Subcutaneous abdominal adipose tissue (tissue), 5 donors: ENCODE results near the gene NCKAP5.

ENCODE experiments used
- H3K27ac ChIP-seq: one replicate; pipeline ENCODE4 v1.7.0; 2013; ENCODE audit warnings: low read depth, mild to moderate bottlenecking, inconsistent platforms, low read length, moderate library complexity
- H3K27me3 ChIP-seq, 5 donors: one replicate each; pipeline ENCODE4 v1.7.0; 2013; ENCODE audit warnings: low read length in 5 of 5, inconsistent platforms in 1 of 5; ENCODE audit not compliant: control insufficient read depth in 5 of 5, insufficient read depth in 4 of 5
- H3K36me3 ChIP-seq, 5 donors: one replicate each; pipeline ENCODE4 v1.7.0; 2013; ENCODE audit warnings: low read length in 5 of 5; ENCODE audit not compliant: control insufficient read depth in 5 of 5, insufficient read depth in 5 of 5
- H3K4me1 ChIP-seq, 5 donors: one replicate each; pipeline ENCODE4 v1.7.0; 2013; ENCODE audit warnings: low read length in 5 of 5, mild to moderate bottlenecking in 3 of 5, moderate library complexity in 1 of 5; ENCODE audit not compliant: control insufficient read depth in 5 of 5, insufficient read depth in 5 of 5
- H3K4me3 ChIP-seq, 5 donors: one replicate each; pipeline ENCODE4 v1.7.0; 2013; ENCODE audit warnings: low read length in 5 of 5, low read depth in 1 of 5
- H3K9ac ChIP-seq, 5 donors: one replicate each; pipeline ENCODE4 v1.7.0; 2013; ENCODE audit warnings: low read length in 5 of 5, mild to moderate bottlenecking in 4 of 5, moderate library complexity in 3 of 5
- H3K9me3 ChIP-seq, 5 donors: one replicate each; pipeline ENCODE4 v1.7.0; 2013; ENCODE audit warnings: low read length in 5 of 5; ENCODE audit not compliant: control insufficient read depth in 5 of 5
- donor health status: healthy.
- donor health status: healthy.
- donor health status: healthy.
- donor health status: healthy.
- donor health status: healthy.

Gene NCKAP5

DNA sequence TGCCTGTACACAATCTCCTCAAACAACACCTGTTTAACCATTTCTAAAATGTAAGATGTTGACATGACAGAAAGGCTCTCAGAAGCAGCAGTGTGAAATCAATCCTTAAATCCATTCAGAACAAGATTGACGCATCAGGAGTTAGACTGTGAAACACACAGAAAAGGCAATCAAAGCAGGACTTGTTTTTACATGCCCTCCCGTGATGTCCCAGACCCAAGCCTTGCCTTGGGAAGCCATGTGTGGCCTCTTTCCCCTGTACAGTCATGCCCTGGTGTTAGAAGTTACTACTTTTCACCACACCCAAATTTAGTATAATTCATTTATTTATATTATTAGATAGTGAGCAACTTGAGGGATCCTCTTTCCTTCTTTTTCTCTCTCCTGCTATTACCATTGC, 115.7 kb downstream of the NCKAP5 start:
- Histone ChIP-seq H3K27ac (no peak overlapping the region), H3K27me3 (no peaks in the 10 kb centered on the region), H3K4me1 (no peaks in the 10 kb centered on the region), H3K9me3 (no peaks in the 10 kb centered on the region), H3K4me3 (no peak overlapping the region), H3K36me3 (no peaks in the 10 kb centered on the region), H3K9ac (no peak overlapping the region)

DNA sequence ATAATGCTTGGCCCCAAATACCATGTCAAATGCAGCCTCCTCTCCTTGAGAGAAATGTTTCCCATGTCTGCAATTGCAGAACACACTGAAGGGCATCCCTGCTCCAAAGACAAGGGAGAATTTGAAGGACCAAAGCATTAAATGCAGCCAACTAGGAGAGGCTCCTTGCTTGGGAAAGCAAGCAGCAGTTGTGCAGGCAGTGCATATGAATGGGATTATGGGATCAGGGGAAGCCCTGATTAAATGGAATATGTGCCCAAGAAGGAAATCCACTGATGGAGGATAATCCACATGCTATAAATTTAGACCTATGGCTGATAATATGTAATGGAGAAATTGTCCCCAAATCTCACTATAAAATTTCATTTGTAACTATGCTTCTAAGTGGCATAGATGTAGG, 116.1 kb downstream of the NCKAP5 start:
- H3K4me3 ChIP-seq = no peak overlapping the region
- no peaks in the 10 kb centered on the region for H3K4me1 ChIP-seq
- no peak overlapping the region for H3K27ac ChIP-seq

GRCh38 chr2:133448195-133448594, 120.1 kb downstream of the NCKAP5 start:
- Histone ChIP-seq H3K36me3 (no peaks in the 10 kb centered on the region), H3K9ac (no peak overlapping the region), H3K27ac (no peak overlapping the region), H3K27me3 (no peaks in the 10 kb centered on the region), H3K4me3 (no peak overlapping the region), H3K9me3 (no peaks in the 10 kb centered on the region), H3K4me1 (no peaks in the 10 kb centered on the region)

More for the DNA sequence above, 116.1 kb downstream of the NCKAP5 start:
- H3K27me3 ChIP-seq = no peaks in the 10 kb centered on the region
- no peaks in the 10 kb centered on the region for H3K9me3 ChIP-seq
- H3K9ac ChIP-seq = no peak overlapping the region
- no peaks in the 10 kb centered on the region for H3K36me3 ChIP-seq

DNA sequence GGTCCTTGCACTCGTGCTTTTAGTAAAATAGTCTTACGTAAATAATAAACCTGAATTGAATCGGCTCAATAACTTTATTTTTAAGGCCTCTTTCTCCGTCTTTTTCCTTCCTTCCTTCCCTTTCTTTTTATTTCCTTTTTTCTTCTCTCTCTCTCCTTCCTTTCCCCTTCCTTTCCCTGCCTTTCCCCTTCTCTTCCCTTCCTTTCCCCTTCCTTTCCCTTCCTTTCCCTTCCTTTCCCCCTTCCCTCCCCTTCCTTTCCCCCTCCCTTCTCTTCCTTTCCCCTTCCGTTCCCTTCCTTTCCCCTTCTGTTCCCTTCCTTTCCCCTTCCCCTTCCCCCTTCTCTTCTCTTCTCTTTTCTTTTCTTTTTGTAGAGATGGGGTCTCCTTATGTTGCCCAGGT, 121.0 kb downstream of the NCKAP5 start:
- Histone ChIP-seq H3K9me3 (no peaks in the 10 kb centered on the region), H3K27me3 (no peaks in the 10 kb centered on the region), H3K36me3 (no peaks in the 10 kb centered on the region)

DNA sequence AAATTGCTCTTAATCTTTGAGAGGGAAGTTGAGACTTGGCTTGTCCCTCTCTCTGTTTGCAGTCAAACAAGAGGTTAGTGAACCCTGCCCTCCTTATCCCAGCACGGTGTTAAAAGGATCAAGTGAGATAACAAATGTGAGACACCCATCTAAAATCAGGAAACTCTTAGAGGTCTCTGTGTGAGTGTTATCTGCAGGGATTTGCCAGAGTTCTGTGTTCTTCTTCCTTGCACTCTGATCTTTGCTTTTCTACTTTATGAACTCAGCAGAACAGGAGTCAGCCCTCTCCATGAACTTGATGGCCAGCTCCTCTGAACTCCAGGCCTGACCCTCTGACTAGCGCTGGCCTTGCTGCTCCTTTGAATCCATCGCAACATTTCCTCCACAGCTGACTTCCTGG, 123.8 kb downstream of the NCKAP5 start:
- H3K4me3 ChIP-seq = no peak overlapping the region

More for the DNA sequence above, 121.0 kb downstream of the NCKAP5 start:
- Histone ChIP-seq H3K9ac (no peak overlapping the region), H3K4me3 (no peak overlapping the region), H3K27ac (no peak overlapping the region), H3K4me1 (no peaks in the 10 kb centered on the region)

GRCh38 chr2:133442393-133442792, 125.9 kb downstream of the NCKAP5 start:
- Histone ChIP-seq H3K27me3 (no peaks in the 10 kb centered on the region), H3K9me3 (no peaks in the 10 kb centered on the region), H3K27ac (no peak overlapping the region), H3K36me3 (no peaks in the 10 kb centered on the region), H3K9ac (no peak overlapping the region), H3K4me3 (no peak overlapping the region), H3K4me1 (no peaks in the 10 kb centered on the region)

More for the DNA sequence above, 123.8 kb downstream of the NCKAP5 start:
- Histone ChIP-seq H3K9me3 (no peaks in the 10 kb centered on the region), H3K27ac (no peak overlapping the region), H3K4me1 (no peaks in the 10 kb centered on the region), H3K36me3 (no peaks in the 10 kb centered on the region), H3K27me3 (no peaks in the 10 kb centered on the region), H3K9ac (no peak overlapping the region)

DNA sequence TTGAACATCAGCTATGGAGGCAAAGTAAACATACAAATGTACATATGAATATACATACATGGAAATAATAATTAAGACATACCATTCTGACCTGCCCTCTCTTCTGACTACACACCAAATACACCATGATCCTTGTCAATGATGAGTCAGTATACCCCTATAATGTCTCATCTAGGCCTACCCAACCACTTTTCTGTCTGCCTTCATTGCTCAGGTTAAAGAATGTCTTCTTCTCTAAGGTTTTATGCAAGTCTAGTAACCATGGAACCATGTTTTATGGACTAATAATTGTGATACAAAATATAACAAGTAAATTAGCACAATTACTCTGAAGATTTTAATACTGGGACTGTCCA, 128.7 kb downstream of the NCKAP5 start:
- H3K27me3 ChIP-seq = no peaks in the 10 kb centered on the region
- no peak overlapping the region for H3K9ac ChIP-seq
- no peak overlapping the region for H3K4me3 ChIP-seq
- H3K9me3 ChIP-seq = no peaks in the 10 kb centered on the region
- no peak overlapping the region for H3K27ac ChIP-seq
- H3K4me1 ChIP-seq = no peaks in the 10 kb centered on the region
- H3K36me3 ChIP-seq = no peaks in the 10 kb centered on the region

GRCh38 chr2:133438848-133439564, 129.3 kb downstream of the NCKAP5 start:
- H3K4me3 ChIP-seq = no peak overlapping the region
- no peak overlapping the region for H3K27ac ChIP-seq
- no peak overlapping the region for H3K9ac ChIP-seq
- H3K4me1 ChIP-seq = no peaks in the 10 kb centered on the region
- no peaks in the 10 kb centered on the region for H3K36me3 ChIP-seq
- no peaks in the 10 kb centered on the region for H3K27me3 ChIP-seq
- H3K9me3 ChIP-seq = no peaks in the 10 kb centered on the region

GRCh38 chr2:133438026-133438425, 130.2 kb downstream of the NCKAP5 start:
- no peak overlapping the region for H3K27ac ChIP-seq
- no peaks in the 10 kb centered on the region for H3K27me3 ChIP-seq

GRCh38 chr2:133437492-133437891, 130.8 kb downstream of the NCKAP5 start:
- H3K4me1 ChIP-seq = no peaks in the 10 kb centered on the region
- no peaks in the 10 kb centered on the region for H3K9me3 ChIP-seq
- no peaks in the 10 kb centered on the region for H3K27me3 ChIP-seq
- H3K9ac ChIP-seq = no peak overlapping the region
- no peak overlapping the region for H3K4me3 ChIP-seq
- no peaks in the 10 kb centered on the region for H3K36me3 ChIP-seq
- no peak overlapping the region for H3K27ac ChIP-seq

More at GRCh38 chr2:133438026-133438425, 130.2 kb downstream of the NCKAP5 start:
- no peaks in the 10 kb centered on the region for H3K4me1 ChIP-seq
- no peaks in the 10 kb centered on the region for H3K9me3 ChIP-seq
- H3K4me3 ChIP-seq = no peak overlapping the region
- H3K9ac ChIP-seq = no peak overlapping the region
- no peaks in the 10 kb centered on the region for H3K36me3 ChIP-seq
